Raji (cell line): ENCODE results near the gene SLC44A4.
A peak's percentile ranks its signal among the peaks of the same experiment; 100 is the strongest.

ENCODE experiments used
- POLR2A ChIP-seq: IDR thresholded peaks from 2 replicates; pipeline ENCODE4 v1.6.1; 2011; ENCODE audit warnings: low read depth, low read length, control low read depth; ENCODE audit not compliant: insufficient read depth

Gene SLC44A4

DNA sequence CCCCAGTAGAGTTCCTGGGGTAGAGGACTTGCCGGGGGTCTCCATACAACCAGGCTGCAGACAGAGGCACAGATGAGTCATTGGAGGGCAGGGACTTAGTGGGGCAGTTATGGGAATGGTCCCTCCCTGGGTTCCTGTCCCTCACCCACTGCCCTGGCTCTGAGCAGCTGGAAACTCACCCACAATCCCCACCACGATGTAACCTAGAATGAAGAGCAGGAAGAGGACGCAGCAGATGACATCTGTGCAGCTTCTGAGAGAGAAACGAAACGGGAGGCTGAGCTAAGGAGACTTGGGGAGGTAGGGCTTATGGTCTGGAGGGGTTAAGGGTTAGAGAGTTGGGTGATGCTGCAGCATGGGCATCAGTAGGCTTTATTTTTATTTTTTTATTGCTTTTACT is 2.9 kb downstream of the SLC44A4 start:
- TF ChIP-seq POLR2A = no peak

DNA sequence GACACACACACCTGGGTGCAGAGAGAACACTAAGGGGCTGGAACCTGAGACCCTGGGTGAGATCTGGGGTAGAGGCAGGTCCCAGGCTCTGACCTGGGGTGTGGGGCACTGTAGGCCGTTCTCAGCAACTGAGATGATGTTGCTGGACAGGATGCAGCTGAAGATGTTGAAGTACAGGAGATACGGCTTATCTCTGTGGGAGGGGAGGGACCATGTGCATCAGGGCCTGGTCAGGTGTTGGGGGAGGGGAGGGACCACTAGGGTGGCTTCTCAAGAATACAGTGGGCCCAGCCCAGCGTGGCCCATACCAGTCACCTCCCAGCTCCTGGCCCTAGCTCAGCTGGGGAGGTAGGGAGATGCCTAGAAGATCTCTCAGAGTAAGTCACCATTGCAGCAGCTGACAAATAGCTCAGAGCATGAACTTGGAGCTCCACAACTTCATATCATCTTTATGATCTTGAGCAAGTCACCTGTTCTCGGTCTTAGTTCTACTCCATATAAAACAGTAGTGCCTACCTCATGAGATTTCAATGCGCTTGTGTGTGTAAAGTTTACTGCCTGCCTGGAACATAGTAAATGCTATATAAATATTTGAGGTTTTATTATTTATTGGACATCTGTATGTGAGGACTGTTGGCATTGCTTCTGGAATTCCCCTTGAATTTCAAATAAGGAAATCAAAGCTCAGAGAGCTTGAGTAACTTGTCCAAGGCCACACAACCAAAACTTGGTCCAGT is 3.8 kb downstream of the SLC44A4 start:
- TF ChIP-seq POLR2A = no peak

DNA sequence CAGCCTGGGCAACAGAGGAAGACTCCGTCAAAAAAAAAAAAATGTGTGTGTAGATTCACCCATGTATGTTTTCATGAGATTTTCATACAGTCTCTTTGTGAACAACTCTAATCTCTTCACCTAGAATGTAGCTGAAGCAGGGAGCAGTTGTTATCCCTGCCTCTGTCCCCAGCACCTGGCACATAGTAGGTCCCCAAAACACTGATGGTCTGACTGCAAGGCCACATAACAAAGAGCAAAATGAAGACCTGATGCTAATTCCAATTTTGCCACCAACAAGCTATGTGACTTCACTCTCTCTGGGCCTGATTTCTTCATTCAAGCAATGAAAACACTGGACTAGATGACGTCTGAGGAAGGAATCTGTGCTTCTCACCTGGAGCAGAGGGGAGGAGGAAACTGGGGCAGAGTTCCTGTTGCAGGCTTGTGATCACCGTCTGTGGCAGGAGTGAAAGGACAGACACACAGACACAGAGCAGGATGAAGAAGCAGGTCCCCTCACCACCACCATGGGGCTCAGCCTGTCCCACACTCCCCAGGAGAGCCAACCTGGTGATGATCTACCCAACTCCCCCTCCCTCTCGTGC is 4.6 kb downstream of the SLC44A4 start:
- TF ChIP-seq POLR2A = no peak

DNA sequence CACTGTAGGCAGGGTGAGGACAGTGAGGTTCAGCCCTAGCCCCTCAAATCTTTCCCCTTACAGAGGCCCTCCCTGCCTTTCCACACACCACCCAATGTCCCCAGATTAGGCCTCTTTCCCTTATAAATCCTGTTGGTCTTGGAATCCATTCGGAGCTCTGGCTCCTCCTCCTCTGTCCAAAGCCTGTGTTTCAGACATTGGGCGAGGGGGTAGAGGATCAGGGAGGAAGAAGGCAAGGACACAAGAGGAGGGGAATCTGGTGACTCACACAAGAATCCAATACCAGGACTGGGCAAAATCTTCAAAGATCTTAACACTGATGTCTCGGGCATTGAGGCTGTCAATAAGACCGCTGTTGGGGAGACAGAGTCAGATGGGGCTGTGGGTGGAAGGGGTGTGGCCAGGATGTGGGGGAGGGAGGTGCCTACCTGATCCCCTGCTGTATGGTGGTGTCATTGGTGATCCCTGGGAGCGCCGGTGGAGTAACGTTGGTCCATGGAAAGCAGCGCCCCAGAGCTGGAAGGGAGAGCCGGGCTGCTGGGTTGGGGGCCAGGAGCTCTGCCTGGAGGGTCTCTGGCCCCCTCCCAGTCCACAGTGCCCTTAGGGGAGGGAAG is 7.6 kb downstream of the SLC44A4 start:
- TF ChIP-seq POLR2A = no peak

DNA sequence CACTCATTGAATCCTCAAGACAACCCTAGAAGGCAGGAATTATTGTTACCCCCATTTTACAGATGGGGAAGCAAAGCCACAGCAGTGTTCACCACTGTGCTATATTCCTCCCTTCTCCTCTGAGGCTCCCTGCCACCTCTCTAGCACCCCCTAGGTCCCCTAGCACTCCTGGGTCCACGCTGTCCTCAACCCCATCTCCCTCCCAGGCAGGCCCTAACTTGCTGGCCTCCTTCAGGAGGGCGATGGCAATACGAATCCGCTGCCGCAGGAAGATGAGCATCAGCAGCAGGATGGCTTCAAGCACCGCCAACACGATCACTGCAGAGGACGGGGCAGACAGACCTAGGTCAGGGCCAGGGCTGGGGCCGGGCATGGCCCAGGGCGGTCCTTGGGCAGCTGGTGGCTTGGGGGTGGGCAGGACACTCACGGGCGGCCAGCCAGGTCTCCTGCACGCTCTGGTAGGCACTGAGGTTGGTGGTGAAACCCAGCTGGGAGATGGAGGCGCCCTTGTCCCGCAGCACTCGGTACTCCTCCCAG is 8.3 kb downstream of the SLC44A4 start:
- TF ChIP-seq POLR2A = no peak

DNA sequence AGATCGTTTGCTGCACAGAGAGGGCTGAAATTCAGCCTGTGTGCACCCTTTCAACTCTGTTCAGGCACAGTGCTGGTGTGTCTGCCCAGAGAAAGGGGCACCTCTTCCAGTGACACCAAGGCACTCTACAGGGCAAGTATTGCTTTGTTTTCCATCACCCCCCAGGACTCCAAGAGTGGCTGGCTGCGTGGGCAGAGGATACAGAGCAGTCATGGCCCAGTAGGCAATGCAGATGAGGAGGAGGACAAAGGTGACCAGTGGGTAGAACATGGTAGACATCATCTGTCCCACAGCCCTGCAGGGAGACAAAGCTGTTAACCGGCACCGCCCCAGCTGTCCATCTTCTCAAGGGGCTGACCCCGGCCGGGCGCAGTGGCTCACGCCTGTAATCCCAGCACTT is 9.5 kb downstream of the SLC44A4 start:
- no peak for TF ChIP-seq POLR2A

DNA sequence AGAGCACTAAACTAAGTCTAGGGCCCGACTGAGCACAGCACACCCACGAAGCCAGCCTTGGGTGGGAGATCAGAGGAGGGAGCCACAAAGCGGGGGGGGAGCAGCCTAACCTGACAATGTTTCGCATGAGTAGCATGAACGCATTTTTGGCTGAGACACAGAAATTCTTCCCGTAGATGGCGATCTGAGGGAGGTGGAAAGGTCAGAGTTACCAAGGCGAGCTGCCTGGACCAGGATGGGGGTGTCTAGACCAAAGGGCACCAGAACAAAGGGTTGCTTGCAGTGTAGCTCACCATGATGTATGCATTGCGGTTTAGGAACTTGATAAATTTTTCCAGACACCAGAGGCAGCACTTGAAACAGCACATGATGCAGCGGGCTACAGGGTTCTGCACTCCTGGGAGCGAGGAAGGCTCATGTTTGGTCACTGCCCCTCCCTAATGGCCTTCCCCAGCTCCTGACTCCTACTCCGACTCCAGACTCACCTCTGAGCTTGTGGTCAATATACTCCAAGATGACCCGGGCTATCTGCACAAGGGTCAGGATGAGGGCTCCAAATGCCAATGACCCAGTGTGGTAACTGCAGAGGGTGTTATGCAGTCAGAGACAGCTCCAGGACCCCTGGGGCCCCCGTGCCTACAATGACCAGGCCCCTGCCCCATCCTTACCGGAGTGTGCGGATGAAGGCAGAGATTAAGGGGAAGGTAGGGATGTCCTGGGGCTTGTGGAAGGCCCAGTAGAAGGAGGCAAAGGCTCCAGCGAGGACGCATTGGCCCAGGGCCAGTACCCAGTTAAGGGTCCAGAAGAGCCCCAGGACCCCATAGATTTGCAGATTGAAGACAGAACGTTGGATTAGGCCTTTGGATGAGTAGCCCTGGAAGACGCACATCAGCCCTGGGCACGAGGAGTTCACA is 13.3 kb downstream of the SLC44A4 start:
- no peak for TF ChIP-seq POLR2A

DNA sequence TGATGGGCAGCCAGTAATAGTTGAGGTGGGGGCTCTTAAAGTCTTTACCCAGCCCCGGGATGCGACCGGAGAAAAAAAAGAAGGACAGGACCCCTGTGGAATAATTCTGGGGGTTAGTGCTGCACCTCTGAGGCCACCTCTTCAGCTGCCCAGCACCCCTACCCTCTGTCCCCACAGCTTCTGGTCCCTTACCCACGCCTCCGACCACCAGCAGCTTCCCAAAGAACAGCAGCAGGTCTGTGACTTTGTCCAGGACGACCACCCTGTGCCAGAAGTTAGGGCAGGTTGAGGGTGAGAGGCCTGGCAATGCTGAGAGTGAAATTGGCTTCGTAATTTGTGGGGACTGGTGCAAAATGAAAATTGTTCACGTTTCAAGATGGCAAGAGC is 14.0 kb downstream of the SLC44A4 start:
- TF ChIP-seq POLR2A = no peak

DNA sequence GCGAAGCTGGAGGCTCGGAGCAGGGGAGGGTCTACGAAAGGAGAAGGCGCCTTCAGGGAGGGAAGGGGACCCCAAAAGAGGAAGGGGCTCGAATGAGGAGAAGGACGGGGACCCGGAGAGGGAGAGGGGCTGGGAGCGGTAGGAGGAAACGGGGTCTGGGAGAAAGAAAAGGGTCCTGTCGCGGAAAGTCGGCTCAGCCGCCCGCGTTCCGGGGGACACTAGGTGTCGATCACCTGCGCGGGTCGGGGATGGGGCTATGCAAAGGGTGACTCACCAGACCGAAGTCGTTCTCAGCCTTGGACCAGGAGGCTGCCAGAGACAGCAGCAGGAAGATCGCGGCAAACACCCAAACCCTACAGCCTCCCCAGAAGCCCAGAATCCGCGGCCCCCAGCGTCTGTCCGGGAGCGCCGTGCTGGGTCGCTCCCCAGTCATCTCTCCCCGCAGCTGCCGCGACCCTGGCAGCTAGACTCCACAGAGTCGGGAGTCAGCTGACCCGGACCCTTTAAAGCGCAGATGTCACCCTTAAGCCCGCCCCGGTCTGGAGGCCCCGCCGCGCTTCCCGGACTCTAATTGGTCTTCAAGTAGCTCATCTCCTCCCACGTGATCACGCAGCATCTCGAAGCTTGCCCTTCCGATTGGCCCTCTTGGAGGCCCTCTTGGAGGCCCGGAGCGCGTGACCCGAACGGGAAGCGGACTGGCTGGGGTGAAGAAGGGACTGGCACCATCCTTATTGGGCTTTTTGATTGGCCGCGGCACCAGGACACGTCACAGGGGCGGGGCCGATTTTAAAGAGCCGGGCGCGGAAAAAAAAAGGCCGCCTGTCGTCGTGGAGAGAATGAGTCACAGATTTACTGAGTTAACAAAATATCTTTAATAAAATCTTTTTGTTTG is 16.2 kb downstream of the SLC44A4 start, which contains the start of gene NEU1:
NEU1 (minus strand) TSS at position 478 of the 892 bp plus-strand sequence; CDS start at position 433, 45 bp downstream.
- TF ChIP-seq POLR2A = peak; percentile 95

DNA sequence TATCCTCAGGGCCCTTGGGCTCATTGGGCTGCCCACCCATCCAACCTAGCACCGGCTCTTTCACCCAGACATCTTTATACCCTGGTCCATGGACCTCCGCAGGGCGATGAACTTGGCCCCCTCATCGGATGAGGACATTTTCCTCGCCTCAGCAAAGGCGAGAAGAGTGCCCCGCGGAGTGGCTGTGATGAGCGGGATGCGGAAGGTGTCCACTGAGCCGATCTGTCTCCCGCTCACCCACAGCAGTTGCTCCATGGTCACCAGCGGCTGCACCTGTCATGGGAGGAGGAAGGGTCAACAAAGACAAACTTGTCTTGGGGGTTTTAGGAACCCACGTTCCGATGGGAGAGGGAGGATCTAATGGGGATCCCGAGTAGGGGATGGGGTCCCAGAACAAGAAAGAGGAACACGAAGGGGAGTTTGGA is 16.9 kb downstream of the SLC44A4 start:
- TF ChIP-seq POLR2A = no peak

DNA sequence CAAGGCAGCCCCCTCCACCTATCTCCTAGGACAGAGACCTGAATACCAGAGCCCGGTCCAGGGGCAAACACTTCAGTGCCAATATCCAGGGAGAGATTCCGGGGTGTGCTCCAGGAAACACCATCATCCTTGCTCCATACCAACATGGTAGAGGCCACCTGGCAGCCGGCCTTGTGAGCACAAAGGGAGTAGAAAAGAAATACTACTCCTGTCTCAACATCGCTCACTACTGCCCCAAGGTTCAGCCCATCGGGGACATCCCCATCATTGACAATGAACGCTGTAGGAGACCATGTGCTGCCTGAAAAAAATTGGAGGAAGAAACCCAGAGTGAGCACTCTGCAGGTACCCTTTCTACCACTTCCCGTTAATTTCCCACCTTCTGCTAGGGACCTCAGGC is 17.6 kb downstream of the SLC44A4 start:
- no peak for TF ChIP-seq POLR2A

DNA sequence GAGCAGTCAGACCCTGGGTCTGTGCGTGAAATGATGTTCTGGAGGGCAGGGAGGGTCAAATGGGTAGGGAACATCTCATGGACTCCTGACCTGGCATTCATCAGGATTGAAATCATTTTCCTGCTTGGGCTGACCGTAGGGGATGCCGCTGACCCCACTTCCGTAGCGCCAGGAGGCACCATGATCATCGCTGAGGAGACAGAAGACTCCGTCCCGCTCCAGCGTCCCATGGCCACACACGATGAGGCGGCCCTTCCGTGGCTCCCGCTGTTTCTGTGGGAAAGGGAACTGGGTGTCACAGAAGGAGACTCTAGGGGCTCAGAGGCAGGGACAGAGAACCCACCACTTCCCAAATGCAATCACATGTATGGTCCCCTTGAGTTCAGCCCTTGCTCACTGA is 18.4 kb downstream of the SLC44A4 start:
- no peak for TF ChIP-seq POLR2A

DNA sequence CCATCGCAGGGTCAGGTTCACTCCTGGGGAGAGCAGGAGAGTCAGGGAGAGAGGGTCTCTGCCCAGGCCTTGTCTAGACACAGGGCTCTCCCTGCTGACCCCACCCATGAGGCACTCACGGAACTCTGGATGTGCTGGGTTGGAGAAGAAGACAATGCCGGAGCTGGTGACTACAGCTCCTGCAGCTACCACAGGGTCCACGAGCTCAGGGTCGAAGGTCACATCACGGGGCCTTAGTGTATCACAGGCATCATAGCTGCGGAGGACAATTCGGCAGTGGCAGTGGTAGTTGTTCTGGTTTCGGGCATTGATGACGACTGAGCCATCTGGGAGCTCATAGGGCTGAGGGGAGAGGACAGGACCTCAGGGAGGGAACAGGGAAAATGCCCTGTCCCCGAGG is 18.9 kb downstream of the SLC44A4 start:
- no peak for TF ChIP-seq POLR2A

DNA sequence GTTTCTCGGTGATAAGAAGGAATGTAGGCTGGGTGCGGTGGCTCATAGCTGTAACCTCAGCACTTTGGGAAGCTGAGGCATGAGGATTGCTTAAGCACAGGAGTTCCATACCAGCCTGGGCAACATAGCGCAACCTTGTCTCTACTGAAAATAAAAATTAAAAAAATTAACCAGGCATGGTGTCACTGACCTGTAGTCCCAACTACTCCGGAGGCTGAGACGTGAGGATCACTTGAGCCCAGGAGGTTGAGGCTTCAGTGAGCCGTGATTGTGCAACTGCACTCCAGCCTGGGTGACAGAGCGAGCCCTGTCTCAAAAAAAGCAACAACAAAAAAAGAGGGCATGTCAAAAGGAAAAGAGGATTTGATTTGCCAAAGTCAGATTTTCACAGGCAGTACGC is 20.1 kb downstream of the SLC44A4 start:
- TF ChIP-seq POLR2A = no peak
